DMS53 treated with DMSO at 0.1 percent for 48 hours (cell line): ENCODE results near the gene TTC28.
"Not testable (repeated sequence)": the region's sequence is repeated elsewhere in the genome, so short reads cannot be mapped to it uniquely, and the experiment has no call there.

Source experiments
- DNase-seq: peaks from one replicate; lab custom pipeline; 2025; ENCODE audit not compliant: unreplicated experiment; lab: John Stamatoyannopoulos, UW

Gene TTC28

GRCh38 chr22:28239941-28240340 is 439.7 kb downstream of the TTC28 start:
- DNase-seq: no peak

GRCh38 chr22:28237783-28238182 is 441.9 kb downstream of the TTC28 start:
- no peak for DNase-seq

GRCh38 chr22:28237112-28237511 is 442.5 kb downstream of the TTC28 start:
- no peak for DNase-seq

- no peak for DNase-seq
Measured at GRCh38 chr22:28232204-28232603, 447.4 kb downstream of the TTC28 start.

GRCh38 chr22:28231441-28231840 is 448.2 kb downstream of the TTC28 start:
- no peak for DNase-seq

- DNase-seq: no peak
Measured at GRCh38 chr22:28230671-28231070, 449.0 kb downstream of the TTC28 start.

- no peak for DNase-seq
Measured at GRCh38 chr22:28229566-28230485, 449.8 kb downstream of the TTC28 start.

- DNase-seq: no peak
Measured at GRCh38 chr22:28223826-28224225, 455.8 kb downstream of the TTC28 start.

- no peak for DNase-seq
Measured at GRCh38 chr22:28222976-28223745, 456.5 kb downstream of the TTC28 start.

- DNase-seq: no peak
Measured at GRCh38 chr22:28222571-28222970, 457.1 kb downstream of the TTC28 start.

- no peak for DNase-seq
Measured at GRCh38 chr22:28222052-28222451, 457.6 kb downstream of the TTC28 start.

- DNase-seq: no peak
Measured at GRCh38 chr22:28220626-28221363, 458.8 kb downstream of the TTC28 start.

- DNase-seq: no peak
Measured at GRCh38 chr22:28217277-28217676, 462.4 kb downstream of the TTC28 start.

GRCh38 chr22:28214750-28215149 is 464.9 kb downstream of the TTC28 start:
- not testable (repeated sequence) for DNase-seq

- not testable (repeated sequence) for DNase-seq
Measured at GRCh38 chr22:28209457-28209856, 470.2 kb downstream of the TTC28 start.

- no peak for DNase-seq
Measured at GRCh38 chr22:28208787-28209186, 470.9 kb downstream of the TTC28 start.

GRCh38 chr22:28208036-28208435 is 471.6 kb downstream of the TTC28 start:
- DNase-seq: no peak

GRCh38 chr22:28207281-28208030 is 472.2 kb downstream of the TTC28 start:
- no peak for DNase-seq

- DNase-seq: no peak
Measured at GRCh38 chr22:28205926-28206325, 473.7 kb downstream of the TTC28 start.

GRCh38 chr22:28204382-28204781 is 475.3 kb downstream of the TTC28 start:
- no peak for DNase-seq

GRCh38 chr22:28203286-28203685 is 476.4 kb downstream of the TTC28 start:
- no peak for DNase-seq
